Inflammatory macrophage treated with lipopolysaccharide for 4 hours (primary cell): ENCODE results near the gene ARX.

Source experiments
- DNase-seq: peaks from one replicate; pipeline ENCODE4 v3.0.0-alpha.2; 2020

ARX gene

DNA sequence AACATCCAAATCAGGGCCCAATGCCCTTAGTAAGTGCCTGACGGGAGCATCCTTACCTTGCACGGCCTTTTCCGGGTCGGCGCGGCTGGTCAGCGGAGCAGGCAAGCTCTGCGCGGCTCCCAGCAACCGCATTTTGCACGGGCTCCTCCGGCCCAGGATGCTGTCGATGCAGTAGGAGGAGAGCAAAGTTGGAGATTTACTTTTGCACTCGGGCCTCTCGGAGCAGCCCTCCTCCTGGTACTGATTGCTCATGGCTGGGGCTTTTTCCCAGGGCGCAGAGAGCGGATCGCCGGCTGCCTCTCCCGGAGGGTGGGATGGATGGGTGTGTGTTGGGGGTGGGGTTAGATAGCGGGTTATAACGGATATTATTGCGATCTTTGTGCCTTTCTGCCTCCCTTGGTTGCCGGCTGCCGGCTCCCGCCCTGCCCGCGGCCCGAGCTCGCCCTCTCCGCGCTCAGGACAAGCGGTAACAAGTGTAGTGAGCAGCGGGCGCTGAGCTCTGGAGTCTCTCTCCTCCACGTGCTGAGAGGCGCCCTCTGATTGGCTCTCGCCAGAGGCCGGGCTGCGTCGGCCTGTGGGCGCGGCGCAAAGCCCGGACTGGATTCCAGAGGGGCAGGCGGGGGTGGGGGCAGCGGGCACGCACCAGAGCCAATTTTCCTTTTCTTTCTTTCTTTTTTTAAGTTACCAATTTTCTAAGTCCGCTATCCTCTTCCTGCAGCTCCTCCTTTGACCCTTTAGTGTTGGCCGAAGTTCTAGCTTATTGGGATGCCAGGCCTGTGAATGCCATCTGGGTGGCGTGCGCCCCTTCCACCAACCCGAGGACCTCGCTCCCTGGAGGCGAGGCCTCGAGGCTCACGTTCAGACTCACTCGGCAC lies at the start of gene ARX:
Gene ARX (minus strand): TSS at position 480 of the 875 bp plus-strand sequence. CDS start 228 bp downstream, at position 252.
- peak; percentile 38 for DNase-seq

DNA sequence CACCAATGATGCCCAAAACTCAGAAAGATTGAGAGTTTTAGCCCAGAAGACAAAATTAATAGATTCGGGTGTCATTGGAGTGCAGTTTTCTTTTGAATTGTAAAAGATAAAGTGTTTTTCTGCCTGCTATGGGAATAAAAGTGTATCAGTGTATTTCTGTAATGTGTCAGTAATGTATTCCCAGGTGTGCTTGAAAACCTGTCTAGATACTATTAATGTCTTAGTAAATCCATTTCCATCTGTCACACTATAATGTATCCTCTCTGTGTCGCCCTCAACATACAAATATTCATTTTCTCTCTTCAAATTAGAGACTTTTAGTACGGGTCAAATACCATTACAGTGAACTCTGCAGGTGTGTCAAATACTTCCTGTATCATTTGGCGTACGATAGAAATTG lies 43.5 kb upstream of the ARX start:
- DNase-seq, result no peak

DNA sequence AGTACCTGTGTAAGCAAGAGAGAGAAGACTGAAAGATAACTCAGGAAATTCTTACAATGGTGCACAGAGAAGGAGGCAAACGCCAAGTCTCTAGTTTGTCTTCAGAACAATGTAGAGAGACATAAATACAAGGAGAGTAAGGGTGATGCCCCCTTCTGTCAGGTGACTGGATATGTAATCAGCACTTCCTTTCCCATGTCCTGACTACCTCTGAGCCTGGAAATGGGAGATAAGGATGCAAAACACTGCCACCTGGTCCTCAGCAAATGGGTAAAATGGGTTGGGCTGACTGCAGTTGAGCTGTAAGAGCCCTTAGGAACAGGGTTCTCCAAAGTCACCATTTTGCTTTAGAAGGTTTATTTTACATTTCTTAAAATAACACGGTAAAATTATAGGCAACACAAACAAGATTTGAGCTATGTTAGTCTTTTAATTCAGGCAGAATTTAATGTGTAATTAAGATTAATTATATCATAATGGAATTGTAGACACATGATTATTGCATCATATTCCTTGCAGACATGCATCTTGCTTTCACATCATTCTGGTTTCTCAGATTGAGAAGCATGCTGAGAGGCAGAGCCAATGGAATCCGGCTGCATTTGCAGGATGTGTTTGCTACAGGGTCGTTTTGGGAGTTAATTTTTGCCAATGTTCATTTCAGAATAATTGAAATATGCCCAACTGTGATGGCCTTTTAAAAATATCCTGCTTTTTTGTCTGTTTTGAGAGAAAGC lies 37.2 kb upstream of the ARX start:
- no peak for DNase-seq

DNA sequence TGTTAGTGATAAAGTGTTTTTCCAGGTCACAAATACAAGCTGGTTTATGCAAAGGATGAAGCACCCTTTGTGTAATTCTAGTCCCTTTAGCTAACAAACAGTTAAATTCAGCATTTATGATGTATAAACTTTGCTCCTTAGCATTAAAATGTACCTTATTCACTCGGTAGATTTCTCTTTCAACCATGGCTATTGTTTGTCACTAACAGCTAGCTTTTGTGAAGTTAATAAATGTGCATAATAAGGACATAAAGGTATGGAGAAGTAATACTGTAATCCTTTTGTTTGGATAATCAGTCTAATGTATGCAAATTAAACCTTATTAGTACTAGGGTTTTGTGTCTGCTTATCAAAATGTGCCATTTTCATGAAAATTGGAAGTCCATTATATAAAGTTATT lies 34.2 kb upstream of the ARX start:
- no peak for DNase-seq

DNA sequence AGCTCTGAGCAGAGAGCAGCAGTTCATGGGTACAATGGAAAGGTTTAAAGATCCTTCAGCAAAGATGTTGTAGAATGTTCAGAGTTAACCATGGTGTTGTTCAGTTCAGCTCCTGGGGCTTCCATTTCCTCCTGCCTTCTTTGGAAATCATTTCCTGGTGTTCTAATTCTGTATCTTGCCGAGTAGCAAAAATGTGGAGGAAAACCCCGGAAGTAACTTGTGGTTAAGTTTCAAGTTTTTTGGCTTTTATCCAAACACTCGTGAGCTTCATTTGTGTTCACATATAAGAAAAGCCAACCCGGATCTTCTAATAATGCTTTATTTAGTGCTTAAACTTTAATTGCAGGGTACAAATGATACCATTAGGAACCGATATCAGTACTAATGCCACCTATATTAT lies 33.6 kb upstream of the ARX start:
- peak; percentile 20 for DNase-seq

DNA sequence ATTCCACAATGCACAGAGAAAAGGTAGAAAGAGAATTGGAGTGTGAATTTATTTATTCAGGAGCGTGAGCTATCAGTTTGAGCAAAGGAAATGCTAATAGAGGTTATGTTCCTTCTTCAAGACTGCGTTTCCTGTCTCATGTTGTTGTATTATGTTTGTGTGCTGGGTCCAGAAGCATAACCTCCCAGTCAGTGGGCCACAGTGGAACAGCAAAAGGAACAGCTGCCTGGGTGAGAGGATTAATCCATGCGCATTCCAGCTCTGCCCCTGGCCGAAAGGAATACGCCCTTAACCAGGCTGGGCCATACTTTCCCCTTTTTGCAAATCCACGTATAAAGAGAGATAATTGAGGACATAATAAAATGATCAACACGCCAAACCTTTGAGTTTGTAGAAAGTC lies 32.4 kb upstream of the ARX start:
- no peak for DNase-seq

DNA sequence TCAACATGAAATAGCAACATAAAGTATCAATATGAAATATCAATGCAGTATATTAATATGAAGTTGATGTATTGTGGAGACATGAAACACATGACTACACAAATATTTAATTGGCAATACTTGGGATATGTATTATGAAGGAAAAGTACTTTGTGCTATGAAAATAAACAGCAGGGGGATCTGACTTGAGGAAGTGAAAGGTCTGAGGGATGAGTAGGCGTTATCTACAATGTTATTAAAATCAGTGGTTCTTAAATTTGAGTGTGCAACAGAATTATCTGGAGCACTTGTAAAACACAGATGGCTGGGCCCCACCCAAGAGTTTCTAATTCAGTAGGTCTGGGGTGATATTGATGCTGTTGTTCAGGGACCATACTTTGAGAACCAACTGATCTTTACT lies 27.4 kb upstream of the ARX start:
- peak; percentile 6 for DNase-seq

DNA sequence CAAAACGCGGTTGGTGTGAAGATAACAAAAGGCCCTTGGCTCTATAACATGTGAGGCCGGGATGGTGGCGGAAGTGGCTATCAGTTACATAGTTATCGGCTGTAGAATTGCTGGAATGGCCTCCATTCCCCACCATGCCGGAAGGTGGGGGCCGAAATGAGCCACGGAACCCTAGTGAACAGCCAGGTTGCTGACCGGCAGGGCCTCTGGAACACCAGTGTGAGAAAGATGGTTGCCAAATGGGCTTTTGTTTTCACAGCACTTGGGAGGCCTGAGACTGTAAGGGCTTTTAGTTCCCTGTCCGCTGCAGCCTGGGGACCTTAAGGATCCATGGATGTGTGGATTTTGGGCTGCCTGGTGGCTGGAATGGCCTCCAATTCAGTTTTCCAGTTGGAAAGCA lies 23.3 kb upstream of the ARX start:
- no peak for DNase-seq

DNA sequence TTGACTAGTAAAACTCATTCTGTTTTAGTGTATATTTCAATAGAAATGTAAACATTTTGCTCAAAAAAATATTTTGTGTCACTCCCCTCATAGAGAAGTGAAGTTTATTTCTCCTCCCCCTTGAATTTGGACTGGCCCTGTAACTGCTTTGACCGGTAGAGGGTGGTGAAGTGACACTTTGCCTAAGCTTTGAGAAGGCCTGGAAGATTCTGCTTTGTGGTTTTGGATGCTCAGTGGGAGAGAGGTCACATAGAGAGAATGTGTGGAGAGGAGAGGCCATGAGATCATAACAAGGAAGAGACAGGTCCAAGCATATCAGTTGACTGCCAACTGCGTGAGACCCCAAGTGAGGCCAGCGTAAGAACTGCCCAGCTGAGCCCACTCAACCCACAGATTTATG lies 19.1 kb upstream of the ARX start:
- no peak for DNase-seq

DNA sequence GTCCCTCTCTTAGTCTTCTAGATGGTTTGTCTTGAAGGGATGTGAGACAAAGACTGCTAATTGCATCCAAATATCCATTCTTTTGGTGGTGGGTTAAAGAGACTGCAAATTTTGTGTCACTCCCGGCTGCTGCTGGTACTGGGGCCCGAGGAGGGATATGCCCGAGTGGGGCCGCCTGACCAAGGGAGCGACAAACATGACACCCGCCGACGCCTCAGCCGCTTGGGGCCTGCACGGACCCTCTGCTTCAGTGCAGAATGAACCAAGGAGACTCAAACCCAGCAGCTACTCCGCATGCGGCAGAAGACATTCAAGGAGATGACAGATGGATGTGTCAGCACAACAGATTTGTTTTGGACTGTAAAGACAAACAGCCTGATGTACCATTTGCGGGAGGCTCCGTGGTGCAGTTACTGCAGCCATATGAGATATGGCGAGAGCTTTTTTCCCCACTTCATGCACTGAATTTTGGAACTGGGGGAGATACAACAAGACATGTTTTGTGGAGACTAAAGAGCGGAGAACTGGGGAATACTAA lies 13.6 kb upstream of the ARX start:
- no peak for DNase-seq

DNA sequence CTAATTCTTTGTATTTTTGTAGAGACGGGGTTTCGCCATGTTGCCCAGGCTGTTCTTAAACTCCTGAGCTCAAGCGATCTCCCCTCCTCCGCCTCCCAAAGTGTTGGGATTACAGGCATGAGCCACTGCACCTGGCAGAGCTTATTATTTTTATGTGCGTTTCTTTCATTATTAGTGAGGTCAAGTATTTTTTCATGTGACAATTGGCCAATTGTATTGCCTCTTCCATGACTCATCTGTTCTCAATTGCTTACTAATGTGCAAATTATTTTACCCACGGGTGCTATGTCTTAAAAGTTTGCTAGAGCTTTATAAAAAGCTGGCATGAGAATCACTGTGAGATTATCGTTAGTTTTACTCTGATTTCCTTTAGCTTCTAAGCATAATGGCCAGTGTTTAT lies 13.0 kb upstream of the ARX start:
- DNase-seq, result no peak

DNA sequence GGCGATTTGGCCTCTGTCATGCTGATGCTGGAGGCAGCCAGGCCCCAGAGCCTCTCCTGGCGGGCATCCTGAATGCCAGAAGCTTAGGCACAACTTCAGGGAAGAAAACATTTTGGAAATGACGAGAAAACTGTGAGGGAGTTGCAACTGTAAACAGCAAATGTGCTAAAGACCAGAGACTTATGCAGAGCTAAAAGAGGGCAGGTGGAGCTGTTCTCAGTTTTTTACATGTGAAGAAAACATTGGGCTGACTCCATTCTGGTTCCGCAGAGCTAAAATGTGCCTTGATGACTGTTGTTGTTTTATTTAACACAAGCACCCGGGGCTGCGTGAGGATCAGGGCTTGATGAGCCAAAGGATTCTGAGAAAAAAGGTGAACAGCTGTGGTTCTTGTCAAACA lies 10.8 kb upstream of the ARX start:
- no peak for DNase-seq

DNA sequence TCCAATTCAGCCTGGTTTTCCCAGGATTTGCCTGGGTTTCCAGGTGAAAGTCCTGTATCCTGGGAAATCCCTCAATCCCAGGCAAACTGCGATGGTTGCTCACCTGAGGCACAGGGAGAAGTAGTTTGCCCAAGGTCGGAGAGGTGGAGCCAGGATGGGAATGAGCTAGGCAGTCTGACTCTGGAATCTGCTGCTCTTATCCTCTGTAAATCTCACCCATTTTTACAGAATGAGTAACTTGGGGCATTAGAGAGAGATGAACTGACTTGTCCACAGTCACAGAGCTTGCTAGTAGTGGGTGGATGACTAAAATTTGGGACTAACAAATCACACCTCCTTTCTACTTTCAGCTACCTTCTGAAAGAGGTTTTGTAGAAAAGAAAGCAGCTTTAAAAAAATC lies 9.8 kb upstream of the ARX start:
- DNase-seq, result no peak

DNA sequence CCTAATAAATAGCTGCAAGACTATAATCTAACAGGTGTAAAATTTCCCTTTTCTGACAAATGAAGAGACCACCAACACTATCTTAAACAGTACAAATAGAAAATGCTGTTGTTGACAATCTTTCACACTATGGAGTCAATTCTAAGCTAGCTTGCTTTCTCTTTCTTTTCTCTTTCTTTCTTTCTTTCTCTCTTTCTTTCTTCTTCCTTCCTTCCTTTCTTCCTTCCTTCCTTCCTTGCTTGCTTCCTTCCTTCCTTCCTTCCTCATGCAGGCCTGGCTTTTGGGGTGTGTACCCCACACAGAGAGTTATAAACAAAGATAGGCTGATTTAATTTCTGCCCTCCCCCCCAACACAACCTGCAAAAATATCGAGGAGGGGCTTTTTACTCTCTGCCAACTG lies 8.1 kb upstream of the ARX start:
- no peak for DNase-seq

DNA sequence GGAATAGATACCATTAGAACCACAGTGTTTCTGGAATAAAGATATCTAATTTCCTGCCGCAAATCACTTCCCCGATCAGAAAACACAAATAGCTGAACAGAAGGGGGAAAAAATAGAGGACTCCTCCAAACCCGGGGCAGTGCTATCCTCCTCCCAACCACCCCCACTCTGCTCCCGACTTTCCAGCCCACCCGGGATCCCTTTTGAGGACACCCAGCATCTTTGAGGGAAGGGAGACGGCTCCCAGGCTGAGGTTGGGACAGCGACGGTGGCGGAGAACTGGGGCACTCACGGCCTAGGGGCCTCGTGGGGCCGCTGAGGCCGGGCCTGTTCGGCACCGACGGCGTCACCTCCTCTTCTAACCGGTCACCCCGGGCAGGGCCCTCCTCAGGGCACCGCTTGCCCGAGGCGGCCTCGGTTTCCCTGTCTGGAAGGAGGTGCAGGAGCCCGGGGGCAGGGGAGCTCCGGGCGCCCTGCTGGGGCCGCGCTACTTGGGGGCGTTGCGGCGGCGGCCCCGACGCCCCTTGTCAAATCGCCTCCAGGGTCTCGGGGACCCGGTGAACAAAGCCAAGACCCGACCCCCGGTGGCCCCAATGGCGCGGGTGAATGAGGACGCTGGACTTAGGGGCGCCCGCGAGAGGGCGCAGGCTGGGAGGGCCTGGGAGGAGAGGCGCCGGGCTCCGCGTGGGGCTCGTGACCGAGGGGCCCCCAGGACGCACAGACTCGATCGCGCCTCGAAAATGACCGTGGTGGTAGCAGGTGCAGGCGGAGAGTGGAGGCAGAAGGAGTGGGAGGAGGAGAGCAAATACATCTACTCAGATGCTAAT lies 6.9 kb upstream of the ARX start:
- no peak for DNase-seq

DNA sequence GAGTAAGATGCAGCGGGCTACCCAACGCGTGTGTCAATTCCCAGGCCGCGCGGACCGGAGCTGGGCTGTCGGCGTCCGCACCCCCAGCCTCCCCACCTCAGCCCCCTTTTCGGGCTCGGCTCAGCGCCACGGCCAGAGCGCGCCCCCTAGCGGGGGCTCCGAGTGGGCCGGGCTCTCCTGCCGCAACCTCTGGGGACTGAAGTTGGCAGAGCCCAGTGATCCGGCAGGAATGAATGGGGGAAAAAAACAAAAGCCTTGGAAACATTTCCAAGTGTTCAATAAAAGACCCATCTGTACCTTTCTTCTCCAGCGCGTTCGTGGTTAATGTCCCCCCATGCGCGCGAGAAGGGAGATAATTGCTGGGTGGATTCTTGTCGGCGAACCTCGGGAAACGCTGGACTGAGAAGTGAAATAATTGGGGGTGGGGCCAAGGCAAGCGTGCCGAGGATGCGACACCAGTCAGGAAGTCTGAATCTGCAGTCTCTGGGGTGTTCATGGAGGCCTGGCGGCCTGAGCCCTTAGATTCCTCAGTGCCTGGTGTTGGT lies 5.2 kb upstream of the ARX start:
- no peak for DNase-seq

DNA sequence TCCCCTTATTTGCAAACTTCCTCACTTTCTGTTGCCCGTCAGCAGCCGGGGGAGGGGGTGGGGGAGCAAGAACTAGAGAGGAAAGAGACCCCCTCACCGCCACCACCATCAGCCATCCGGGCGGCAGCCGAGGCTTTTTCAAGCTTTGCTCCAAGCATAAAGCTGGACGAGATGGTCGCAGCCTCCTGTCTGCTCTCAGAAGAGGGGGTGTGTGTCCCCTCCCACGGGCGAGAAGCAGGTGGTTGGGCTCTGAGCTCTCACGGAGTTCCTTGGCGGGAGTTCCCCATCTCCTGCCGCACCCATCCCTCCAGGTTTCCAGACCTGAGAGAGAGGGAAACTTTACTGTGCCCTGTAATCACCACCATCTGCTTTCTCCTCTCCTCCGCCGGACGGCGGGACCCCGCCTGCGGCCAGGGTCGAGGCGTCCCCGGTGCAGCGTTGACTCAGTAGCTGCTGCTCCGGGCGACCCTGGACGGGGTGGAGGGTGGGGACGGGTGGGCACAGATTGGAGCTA lies 4.7 kb upstream of the ARX start:
- DNase-seq, result no peak

DNA sequence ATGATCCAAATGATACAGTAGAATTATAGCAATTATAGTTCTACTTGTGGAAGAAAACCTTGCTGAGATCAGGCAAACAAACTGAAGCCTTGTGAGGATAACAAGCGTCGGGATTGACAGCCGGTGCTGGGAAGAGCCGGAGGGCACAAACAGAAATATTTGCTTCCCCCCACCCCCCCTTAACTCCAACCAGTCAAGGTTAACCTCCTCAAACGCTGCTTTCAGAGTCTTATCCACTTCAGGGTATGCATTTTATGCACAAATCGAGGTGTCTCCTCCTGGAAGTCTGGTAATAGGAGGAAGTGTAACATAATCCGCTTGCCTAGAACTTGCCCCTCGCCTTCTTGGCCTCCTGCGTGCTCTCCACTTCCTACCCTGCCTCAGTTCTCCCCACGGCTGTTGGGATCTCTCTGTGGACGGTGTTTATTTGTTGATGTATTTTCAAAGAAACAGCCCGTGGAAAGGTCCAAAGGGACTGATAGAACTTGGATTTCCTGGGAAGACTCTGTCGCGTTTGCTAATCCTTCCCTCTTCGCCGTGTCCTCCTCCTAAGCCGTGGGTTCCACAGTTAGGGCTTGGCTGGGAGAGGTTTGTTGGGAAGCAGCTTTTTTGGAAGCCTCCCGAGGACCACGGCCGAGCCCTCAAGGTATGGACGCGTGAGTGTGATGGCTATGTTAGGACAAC lies 4.1 kb upstream of the ARX start:
- DNase-seq, result no peak

DNA sequence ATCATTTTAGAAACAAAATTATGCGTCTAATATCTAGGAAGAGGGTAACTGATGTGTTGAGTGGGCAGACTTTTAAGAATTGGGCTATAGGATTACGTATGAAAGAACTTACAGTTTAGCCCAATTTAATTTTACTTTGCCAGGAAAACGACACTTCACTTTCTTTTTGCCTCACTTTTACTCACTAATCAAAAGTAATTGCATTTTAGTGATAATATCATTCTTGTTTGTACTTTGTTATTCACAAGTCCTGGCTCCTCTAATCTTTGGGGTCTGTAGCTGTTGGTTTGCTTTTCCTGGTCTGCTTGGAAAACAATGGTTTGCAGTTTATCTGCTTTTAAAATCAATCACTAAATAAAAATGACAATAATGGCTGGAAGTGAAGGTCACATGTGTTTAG lies 2.9 kb upstream of the ARX start:
- DNase-seq, result no peak

DNA sequence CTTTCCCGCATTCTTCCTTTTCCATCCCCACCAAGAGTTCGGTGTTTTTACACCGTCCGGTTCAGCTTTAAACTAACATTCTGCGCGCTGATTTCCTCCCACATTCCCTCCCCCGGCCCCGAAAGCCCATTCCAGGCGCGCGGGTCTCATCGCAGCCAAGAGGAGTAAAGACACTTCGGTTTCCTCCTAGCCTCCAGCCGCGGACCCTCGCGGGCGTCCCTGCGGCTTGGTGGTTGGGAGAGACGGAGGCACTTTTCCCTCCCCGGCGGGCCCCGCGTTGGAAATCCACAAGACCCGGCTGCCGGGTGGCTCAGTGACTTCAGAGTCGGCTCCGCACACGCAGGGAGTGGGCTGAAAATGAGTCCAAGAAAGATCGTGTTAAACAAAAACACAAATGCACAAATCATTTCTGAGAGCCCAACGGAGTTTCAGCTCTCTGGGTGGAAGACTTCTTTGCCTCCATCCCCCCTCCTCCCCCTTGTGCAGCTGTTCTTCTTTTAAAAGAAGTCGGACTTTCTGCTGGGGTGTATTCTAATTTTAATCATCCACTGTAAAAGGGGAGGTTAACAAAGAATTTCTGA lies 2.0 kb upstream of the ARX start:
- no peak for DNase-seq

DNA sequence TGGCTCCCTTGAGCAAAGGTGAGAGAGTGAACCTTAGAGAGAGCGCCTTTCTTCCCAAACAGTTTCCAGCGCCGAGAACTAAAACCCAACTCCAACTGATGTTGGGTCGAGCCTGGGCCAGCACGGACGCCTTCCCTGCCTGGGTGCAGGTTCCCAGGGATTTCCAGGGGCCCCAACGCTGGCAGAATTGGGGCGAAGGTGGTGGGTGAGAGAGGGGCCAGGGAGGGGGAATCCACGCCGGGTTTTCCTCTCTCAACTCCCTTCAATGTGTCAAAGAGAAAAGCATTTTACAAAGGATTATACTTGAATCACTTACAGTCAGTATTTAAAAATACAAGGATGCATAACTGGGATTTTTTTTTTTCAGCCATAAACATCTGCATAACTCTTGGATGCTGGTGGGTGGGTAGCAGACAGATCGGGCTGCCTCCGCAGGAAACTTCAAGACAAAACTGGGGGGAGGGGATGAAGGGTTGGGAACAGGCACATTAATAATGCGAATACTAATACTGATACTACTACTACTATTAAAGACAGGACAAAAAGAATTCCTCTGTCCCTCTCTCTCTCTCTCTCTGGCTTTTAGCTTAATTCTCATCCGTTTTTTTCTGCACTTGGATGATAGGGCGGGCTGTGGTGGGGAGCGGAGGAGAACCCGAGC lies 1.3 kb upstream of the ARX start:
- DNase-seq, result no peak
